ENCODE results near the gene SERPINA12.

Gene SERPINA12

DNA sequence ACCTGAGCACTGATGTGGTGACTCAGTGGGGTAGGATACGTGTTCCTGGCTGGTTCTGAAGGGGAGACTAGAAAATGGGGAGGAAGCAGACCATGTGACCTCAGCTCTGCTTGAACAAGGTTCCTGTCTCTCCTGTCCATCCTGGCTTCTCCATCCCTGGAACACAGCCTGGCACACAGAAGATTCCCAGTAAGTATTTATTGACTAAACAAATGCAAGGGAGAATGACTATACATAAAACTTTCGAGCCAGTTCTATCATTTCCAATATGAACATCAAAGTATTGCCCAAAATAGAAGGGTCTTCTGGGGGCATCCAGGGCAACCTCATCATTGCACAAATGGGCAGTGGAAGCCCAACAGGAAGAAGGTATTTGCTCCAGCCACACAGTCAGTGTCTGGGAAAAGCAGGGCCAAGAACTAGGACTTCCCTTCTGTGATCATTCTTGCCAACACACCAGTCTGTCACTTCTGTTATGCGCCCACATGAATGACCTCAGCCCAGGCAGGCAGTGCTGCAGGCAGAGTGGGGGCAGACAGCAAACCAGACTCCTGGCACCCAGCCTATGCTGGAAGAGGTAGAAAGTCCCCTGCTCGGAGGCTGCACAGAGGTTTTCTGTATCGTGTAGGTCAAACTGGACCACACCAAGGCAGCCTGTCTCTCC, 27.7 kb downstream of the SERPINA12 start:
- Histone ChIP-seq H4K20me1 (no peaks in the 10 kb centered on the region), H3K36me3 (no peaks in the 10 kb centered on the region), H3K9me3 (peaks cover 22% of the 10 kb centered on the region), H3K4me2 (no peak overlapping the region), H3K4me1 (peaks cover 17% of the 10 kb centered on the region), H3K27ac (no peak overlapping the region), H3K9ac (no peak overlapping the region), H3K27me3 (no peaks in the 10 kb centered on the region), H3K4me3 (no peak overlapping the region)
- TF ChIP-seq Cebpa-rat (IDR thresholded peaks at IDR 0.05) = no peak

DNA sequence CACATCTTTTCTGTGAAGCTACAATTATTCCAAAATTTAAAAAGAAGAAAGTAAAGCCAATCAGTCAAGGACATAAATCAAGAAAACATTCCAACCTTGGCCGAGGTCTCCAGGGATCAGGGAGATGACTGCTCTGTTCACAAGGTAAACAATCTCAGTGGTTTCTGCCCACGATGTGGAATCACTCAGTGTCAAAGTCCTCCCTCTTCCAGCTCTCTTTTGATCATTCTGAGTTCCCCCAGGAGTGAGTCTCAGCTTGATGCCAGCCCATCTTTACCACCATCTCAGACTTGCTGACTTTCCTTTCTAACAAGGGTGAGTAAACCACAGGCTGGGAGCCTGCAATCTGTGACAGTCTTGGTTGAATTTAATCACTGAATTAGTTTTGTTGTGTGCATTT, 28.5 kb downstream of the SERPINA12 start:
- Histone ChIP-seq H3K9ac (no peak overlapping the region), H4K20me1 (no peaks in the 10 kb centered on the region), H3K4me1 (peaks cover 9% of the 10 kb centered on the region), H3K9me3 (peaks cover 22% of the 10 kb centered on the region), H3K27me3 (no peaks in the 10 kb centered on the region), H3K4me3 (no peak overlapping the region), H3K27ac (no peak overlapping the region), H3K36me3 (no peaks in the 10 kb centered on the region), H3K4me2 (no peak overlapping the region)
- no peak for TF ChIP-seq Cebpa-rat (IDR thresholded peaks at IDR 0.05)

DNA sequence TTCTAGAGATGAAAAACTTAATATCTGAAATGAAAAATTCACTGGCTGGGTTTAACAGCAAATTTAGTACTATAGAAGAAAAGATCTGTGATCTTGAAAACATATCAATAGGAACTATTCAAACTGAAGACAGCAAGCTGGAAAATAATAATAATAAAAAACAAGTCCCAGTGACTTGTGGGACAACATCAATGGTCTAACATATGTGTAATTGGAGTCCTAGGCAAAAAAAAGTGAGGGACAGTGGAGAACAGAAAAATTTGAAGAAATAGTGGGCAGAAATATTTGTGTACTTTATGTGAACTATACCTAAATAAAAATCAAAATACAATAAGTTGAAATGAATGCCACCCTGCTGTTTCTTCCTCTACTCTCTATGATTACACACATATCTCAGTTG, 30.8 kb downstream of the SERPINA12 start:
- Histone ChIP-seq H3K27ac (no peak overlapping the region), H3K9ac (no peak overlapping the region), H3K4me3 (no peak overlapping the region), H3K4me1 (peaks cover 6% of the 10 kb centered on the region), H3K9me3 (peaks cover 22% of the 10 kb centered on the region), H4K20me1 (no peaks in the 10 kb centered on the region), H3K36me3 (no peaks in the 10 kb centered on the region), H3K4me2 (no peak overlapping the region), H3K27me3 (no peaks in the 10 kb centered on the region)
- no peak for TF ChIP-seq Cebpa-rat (IDR thresholded peaks at IDR 0.05)

DNA sequence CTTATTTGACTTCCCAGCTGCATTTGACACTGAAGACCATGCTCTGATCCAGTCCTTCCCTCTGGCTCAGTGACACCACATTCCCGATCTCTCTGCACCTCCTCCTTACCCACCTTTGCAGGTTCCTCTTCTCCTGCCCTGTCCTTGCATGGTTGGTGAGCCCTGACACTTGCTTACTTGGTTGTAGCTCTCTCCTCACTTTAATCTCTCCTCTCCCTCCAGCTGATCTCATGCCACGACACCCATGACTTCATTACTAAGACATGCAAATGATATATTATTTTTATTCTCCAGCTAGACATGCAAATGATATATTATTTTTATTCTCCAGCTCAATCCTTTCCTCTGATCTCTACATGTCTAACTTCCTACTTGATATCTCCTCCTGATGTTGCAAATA, 33.2 kb downstream of the SERPINA12 start, which contains the start of gene SERPINA9:
Gene SERPINA9 (minus strand): TSS at position 175 of the 400 bp plus-strand sequence. CDS start 6,357 bp downstream, outside the sequence.
- Histone ChIP-seq H4K20me1 (no peaks in the 10 kb centered on the region), H3K27ac (no peak within 1 kb of the TSS), H3K4me3 (no peak within 1 kb of the TSS), H3K9ac (no peak within 1 kb of the TSS), H3K9me3 (peaks cover 22% of the 10 kb centered on the region), H3K4me2 (no peak within 1 kb of the TSS), H3K4me1 (no peaks in the 10 kb centered on the region), H3K27me3 (no peaks in the 10 kb centered on the region), H3K36me3 (no peaks in the 10 kb centered on the region)
- no peak for TF ChIP-seq Cebpa-rat (IDR thresholded peaks at IDR 0.05)

DNA sequence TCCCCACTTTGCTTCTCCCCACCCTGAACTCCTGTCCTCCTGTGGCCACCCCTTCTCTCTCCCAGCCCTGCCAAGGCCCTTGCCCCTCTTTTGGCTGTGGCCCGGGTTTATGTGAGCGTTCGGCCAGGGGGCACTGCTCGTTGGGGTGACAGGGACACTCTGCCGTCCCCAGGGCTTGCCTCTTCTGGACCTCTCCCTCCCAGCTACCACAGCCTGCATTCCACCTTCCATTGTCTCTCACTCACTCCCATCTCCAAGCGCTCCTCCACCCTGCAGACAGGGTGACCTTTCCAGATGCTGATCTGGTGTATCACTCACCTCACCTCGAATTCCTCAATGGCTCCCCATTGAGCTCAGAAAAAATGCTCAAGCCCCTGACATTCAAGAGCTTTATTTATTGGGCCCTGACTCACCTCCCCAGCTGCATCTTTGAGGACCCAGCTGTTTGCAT, 34.7 kb downstream of the SERPINA12 start:
- Histone ChIP-seq H4K20me1 (no peaks in the 10 kb centered on the region), H3K4me2 (no peak overlapping the region), H3K27me3 (no peaks in the 10 kb centered on the region), H3K4me3 (no peak overlapping the region), H3K36me3 (no peaks in the 10 kb centered on the region), H3K4me1 (no peaks in the 10 kb centered on the region), H3K27ac (no peak overlapping the region), H3K9ac (no peak overlapping the region), H3K9me3 (peaks cover 19% of the 10 kb centered on the region)
- no peak for TF ChIP-seq Cebpa-rat (IDR thresholded peaks at IDR 0.05)

DNA sequence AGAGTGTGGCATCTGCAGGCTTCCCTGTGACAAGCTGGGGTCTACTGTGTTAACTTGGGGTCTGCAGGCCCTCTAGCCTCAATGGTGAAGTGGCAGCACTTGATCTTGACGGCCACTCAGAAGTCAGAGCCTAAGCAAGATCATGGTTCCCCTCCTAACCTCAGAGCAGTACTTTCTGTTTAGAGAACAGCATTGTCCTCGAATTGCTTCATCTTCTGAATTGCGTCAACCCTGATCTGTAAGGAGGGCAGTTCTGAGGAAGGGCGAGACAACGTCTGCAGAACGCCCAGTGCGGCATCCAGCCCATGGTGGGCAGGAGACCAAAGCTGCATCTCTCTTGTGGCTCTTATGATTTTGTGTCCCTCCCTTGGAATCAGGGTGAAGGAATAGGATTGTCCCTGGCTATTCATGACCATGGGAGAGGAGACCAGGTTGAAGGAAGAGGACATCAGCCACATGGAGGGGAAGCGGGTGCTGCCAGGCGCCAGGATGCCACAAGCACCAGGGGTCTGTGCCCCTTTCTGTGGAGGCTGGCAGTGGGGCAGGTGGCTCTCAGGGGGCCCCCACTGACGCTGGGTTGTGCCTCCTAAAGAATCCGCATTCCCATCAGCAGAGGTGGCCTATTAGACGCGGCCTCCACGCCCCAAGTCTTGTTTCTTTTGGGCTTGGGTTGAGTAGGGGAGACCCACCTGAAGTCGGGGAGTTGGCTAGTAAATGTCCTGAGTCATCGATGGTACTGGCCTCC, 35.4 kb downstream of the SERPINA12 start:
- Histone ChIP-seq H3K36me3 (no peaks in the 10 kb centered on the region), H3K4me3 (no peak overlapping the region), H3K4me1 (no peaks in the 10 kb centered on the region), H4K20me1 (no peaks in the 10 kb centered on the region), H3K27me3 (no peaks in the 10 kb centered on the region), H3K4me2 (no peak overlapping the region), H3K9ac (no peak overlapping the region), H3K27ac (no peak overlapping the region), H3K9me3 (peaks cover 12% of the 10 kb centered on the region)
- no peak for TF ChIP-seq Cebpa-rat (IDR thresholded peaks at IDR 0.05)

DNA sequence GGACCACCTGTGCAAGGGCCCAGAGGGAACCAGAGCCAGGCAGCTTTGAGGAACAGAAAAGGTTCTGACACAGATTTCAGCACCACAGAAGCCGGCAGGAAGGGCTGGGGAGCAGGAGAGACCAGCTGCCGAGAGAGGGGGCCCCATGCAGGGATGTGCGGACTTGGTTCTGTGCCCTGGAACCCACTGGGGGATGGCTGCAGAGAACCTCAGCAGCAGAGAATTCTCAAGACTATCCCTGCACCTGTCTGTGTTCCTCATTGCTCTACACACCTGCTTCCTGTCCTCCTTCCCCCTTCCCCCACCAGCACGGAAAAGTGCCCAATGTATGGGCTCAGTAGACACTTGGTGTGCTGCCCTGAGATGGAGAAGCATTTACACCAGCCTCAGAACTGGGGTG, 36.4 kb downstream of the SERPINA12 start:
- H3K4me2 ChIP-seq = peak overlapping the region; percentile 30; the same call in 1 of the 2 replicates
- peaks cover 4% of the 10 kb centered on the region; the same call in 1 of the 2 replicates for H3K9me3 ChIP-seq
- H3K4me3 ChIP-seq = no peak overlapping the region
- TF ChIP-seq Cebpa-rat (IDR thresholded peaks at IDR 0.05) = no peak
- no peaks in the 10 kb centered on the region for H3K36me3 ChIP-seq
- H3K27ac ChIP-seq = no peak overlapping the region
- H3K9ac ChIP-seq = no peak overlapping the region
- no peaks in the 10 kb centered on the region for H4K20me1 ChIP-seq
- H3K4me1 ChIP-seq = no peaks in the 10 kb centered on the region
- no peaks in the 10 kb centered on the region for H3K27me3 ChIP-seq

DNA sequence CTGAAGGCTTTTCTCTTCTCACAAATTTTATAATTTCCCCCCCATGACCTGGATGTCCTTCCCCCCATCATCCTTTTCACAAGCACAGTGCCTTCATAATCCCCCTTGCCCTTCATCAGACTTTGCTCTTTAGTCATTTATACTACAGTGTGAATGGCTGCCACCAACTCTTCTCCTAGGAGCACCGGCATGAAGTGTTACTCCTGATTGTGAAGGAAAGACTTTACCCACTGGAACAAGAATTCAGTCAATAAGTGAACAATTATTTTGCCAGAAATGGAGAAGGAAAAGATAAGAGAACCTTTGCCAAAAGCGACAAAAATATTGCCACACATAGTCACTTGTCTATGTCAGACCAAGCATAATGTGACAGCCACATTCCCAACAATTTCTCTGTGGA, 38.2 kb downstream of the SERPINA12 start:
- Histone ChIP-seq H3K36me3 (no peaks in the 10 kb centered on the region), H3K27me3 (no peaks in the 10 kb centered on the region), H3K4me2 (no peak overlapping the region), H4K20me1 (no peaks in the 10 kb centered on the region), H3K4me3 (no peak overlapping the region), H3K9ac (no peak overlapping the region), H3K9me3 (no peaks in the 10 kb centered on the region), H3K27ac (no peak overlapping the region), H3K4me1 (no peaks in the 10 kb centered on the region)
- TF ChIP-seq Cebpa-rat (IDR thresholded peaks at IDR 0.05) = no peak

DNA sequence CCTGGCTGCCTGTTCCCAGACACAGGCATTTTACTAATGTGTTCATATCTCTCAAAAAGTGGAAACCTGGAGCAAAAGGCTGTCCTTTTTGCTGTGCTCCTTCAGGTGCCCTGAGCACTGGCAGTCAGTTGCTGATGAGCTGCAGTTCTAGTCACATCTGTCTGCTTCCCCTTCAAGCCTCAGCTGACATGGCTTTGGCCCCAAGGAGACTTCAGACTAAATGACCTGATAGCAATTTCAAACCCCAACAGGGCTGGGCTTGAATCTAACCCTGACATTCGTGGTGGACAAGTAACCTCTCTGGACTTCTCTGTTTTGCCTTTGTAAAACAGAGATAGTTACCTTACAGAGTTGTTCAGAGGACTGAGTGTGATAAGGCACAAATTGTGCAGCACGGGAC, 39.0 kb downstream of the SERPINA12 start:
- no peaks in the 10 kb centered on the region for H4K20me1 ChIP-seq
- H3K36me3 ChIP-seq = no peaks in the 10 kb centered on the region
- no peak for TF ChIP-seq Cebpa-rat (IDR thresholded peaks at IDR 0.05)
- no peak overlapping the region for H3K27ac ChIP-seq
- no peaks in the 10 kb centered on the region for H3K4me1 ChIP-seq
- no peak overlapping the region for H3K4me2 ChIP-seq
- H3K4me3 ChIP-seq = no peak overlapping the region
- H3K27me3 ChIP-seq = no peaks in the 10 kb centered on the region
- H3K9me3 ChIP-seq = peaks cover 6% of the 10 kb centered on the region; the same call in 1 of the 2 replicates
- no peak overlapping the region for H3K9ac ChIP-seq

DNA sequence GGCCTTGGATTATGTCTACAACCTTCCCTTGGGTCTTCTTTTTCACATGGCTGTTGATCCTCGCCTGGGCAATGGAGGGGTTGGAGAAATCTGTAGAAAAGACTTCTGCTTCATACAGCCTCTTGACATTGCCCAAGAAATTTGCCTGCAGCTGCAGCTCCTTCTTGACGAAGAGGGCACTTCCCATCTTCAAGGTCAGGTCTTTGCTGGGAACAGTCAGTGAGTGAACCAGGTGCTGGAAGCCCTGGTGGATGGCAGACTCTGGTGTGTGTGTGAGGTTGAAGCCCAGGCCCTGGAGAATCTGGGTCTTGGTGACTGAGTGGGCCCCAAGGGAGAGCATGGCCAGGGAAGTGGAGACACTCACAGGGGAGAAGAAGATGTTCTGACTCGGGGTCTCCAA, 40.0 kb downstream of the SERPINA12 start:
- H3K27me3 ChIP-seq = no peaks in the 10 kb centered on the region
- H3K27ac ChIP-seq = no peak overlapping the region
- H3K36me3 ChIP-seq = no peaks in the 10 kb centered on the region
- no peak for TF ChIP-seq Cebpa-rat (IDR thresholded peaks at IDR 0.05)
- H3K4me3 ChIP-seq = no peak overlapping the region
- H3K9me3 ChIP-seq = peaks cover 17% of the 10 kb centered on the region
- H3K4me2 ChIP-seq = no peak overlapping the region
- no peaks in the 10 kb centered on the region for H3K4me1 ChIP-seq
- no peaks in the 10 kb centered on the region for H4K20me1 ChIP-seq
- no peak overlapping the region for H3K9ac ChIP-seq
